PC-3 (cell line): ENCODE results near the gene DNAJB1.

Experiments
- CTCF ChIP-seq: fragments of 300-600 bp; sonication (generic); conservative IDR thresholded peaks from 2 replicates; pipeline ENCODE4 v1.5.1; 2017; ENCODE audit warnings: antibody characterized with exemption, low read depth, mild to moderate bottlenecking, low read length
- EZH2 ChIP-seq: fragments of 300-600 bp; sonication (generic); IDR thresholded peaks from one replicate; pipeline ENCODE4 v1.6.1; 2017; ENCODE audit warnings: antibody characterized with exemption, mild to moderate bottlenecking, low read length; ENCODE audit not compliant: unreplicated experiment

GRCh38 chr19:14566712-14567077, 48.5 kb upstream of the DNAJB1 start:
- TF ChIP-seq CTCF (no peak), EZH2 (no peak)
